GM21576 (cell line): Measurements from ENCODE around the gene CFHR3.
A peak's percentile ranks its signal among the peaks of the same experiment; 100 is the strongest.
"Not testable (repeated sequence)": the region's sequence is repeated elsewhere in the genome, so short reads cannot be mapped to it uniquely, and the experiment has no call there.

Experiments
- ATAC-seq: cut with Tn5 transposase; IDR thresholded peaks from one replicate; pipeline ENCODE4 v1.9.1; 2021; ENCODE audit warnings: mild to moderate bottlenecking, moderate library complexity; ENCODE audit not compliant: unreplicated experiment

Gene CFHR3

GRCh38 chr1:196774603-196775002, at the start of gene CFHR3:
Gene CFHR3 (plus strand): TSS chr1:196774840. CDS start chr1:196774887, 47 bp downstream.
- ATAC-seq: peak; percentile 90

DNA sequence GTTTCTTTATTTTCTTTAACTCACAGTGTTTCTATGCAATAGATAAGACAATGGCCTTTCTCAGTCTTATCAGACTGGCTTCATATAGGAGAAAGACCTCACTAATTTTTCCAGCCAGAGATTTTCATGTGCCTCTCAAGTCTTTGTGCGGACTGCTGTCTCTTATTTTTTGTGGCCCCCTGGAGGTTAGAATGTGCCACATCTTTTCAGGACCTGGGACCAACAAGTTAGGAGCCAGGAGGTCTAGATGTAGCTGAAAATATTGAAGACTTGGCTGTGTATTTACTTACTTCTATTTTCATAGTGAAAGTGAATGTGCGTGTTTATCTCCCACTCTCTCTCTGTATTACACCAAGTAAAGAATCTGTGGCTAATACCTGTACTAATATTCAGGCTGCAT, 42.1 kb upstream of the CFHR3 start:
- ATAC-seq: no peak

GRCh38 chr1:196733091-196733970, 41.3 kb upstream of the CFHR3 start:
- no peak for ATAC-seq

DNA sequence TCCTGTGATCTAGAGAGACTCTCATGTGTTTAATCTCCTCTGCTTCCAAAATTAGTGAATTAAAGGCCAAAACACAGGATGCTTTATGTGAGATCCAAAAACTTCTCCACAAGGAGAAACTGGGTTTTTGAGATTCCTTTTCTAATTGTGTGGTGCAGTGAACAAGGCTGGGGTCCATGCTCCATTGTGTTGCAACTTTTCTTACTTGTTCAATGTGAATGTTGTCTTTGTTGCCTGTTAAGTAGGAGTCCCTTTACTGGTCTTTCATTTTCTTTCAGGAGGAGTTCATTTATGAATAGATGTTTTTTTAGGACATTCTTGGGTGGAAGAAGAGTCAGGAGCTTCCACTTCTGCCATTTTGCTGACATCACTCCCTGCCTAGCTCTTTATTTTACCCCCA, 40.6 kb upstream of the CFHR3 start:
- ATAC-seq: no peak

DNA sequence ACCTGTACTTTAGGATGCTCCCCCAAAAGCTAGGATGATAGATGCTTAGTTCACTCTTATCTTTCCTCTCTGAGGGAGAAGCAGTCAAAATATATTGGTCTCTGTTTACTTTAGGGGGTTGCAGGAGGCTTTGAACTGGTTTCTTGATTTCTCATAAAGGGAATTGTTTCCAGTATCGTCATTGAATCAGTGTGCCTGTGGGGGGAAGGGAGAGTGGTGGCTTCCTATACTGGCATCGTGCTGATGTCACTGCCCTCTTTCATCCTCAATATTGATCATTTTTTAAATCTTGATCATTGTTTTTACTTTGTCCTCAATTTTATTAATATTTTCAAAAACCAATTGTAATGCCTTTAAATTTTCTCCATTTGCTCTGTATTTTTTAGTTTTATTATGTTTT, 40.2 kb upstream of the CFHR3 start:
- no peak for ATAC-seq

DNA sequence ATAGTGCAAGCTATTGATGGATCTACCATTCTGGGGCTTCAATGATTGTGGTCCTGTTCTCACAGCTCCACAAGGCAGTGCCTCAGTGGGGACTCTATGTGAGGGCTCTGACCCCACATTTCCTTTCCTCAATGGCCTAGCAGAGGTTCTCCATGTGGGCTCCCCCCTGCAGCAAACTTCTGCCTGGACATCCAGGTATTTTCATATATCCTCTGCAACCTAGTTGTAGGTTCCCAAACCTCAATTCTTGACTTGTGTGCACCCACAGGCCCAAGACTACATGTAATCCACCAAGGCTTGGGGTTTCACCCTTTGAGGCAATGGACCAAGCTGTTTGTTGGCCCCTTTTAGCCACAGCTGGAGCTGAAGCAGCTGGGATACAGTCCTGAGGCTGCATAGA, 35.9 kb upstream of the CFHR3 start:
- no peak for ATAC-seq

DNA sequence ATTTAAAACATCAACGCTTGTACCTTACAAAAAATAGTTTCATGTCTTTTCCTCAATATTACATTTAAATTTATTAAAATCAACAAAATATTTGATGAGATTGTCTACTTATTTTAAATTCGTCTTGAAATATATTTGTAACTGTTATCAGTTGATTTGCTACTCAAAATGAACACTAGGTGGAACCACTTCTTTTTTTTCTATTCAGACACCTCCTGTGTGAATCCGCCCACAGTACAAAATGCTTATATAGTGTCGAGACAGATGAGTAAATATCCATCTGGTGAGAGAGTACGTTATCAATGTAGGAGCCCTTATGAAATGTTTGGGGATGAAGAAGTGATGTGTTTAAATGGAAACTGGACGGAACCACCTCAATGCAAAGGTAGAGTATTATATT, 31.4 kb upstream of the CFHR3 start:
- peak; percentile 89 for ATAC-seq

DNA sequence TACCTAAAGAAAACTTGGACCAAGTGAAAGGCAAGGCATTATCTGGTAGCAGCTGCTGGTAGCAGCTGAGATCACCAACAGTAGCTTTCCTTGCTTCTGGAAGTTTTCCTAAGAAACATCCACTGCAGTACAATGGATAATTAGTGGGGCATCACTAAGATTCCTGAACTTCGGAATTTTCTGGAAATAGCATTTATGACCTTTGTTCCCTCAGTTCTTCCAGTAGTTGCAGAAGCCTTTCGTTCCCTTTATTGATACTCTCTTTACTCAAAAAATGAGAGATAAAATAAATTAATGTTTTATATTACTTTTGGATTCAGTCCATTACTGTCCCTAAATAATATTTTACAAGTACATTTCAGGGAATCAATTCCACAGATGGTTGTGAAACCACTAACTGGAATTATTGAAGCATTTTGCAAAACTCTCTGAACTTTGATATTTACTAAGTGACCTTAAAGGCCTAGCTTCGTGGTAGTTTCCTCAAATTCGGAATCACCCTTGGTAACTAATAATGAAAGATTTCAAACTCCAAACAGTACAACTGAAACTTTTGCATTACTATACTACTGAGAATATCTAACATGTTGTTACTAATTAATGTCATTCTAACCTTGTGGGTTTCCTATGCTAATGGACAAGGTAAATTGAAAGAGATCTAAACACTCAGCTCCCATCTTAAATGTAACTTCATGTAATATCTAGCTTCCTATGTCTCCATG, 9.5 kb upstream of the CFHR3 start:
- ATAC-seq: not testable (repeated sequence)

- ATAC-seq: not testable (repeated sequence)
Measured at GRCh38 chr1:196769823-196770222, 4.8 kb upstream of the CFHR3 start.

GRCh38 chr1:196773713-196774112, 927 bp upstream of the CFHR3 start:
- ATAC-seq: no peak

GRCh38 chr1:196774175-196774574, 465 bp upstream of the CFHR3 start:
- ATAC-seq: no peak

DNA sequence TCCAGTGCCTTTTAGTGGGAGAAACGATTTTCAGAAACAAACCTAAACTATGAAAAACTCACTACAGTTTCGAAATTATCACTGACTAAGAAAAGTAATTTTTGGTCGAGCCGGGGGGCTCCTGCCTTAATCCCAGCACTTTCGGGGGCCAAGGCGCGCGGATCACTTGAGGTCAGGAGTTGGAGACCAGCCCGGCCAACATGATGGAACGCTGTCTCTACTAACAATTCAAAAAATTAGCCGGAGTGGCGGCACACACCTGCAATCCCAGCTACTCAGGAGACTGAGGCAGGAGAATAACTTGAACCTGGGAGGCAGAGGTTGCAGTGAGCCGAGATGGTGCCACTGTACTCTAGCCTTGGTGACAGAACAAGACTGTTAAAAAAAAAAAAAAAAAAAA, 3.0 kb downstream of the CFHR3 start:
- ATAC-seq: no peak

GRCh38 chr1:196779093-196779492, 4.5 kb downstream of the CFHR3 start:
- no peak for ATAC-seq

DNA sequence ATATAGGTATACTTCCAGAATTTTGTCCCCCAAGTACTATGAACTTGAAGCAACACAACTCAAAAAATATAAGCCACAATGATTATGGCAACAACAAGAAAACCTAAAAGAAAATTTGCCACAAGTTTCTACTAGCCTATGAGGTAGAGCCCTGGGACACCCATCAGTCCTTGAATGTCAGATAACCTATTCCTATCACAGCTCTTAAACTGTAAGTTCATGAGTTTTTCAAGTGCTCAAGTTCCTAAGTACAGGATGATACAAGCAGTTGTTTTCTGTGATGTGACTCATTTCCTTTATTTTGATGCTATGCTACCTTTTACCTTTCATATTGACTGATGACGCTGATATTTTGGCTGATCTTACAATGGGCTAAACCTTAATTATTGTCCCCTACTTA, 16.6 kb downstream of the CFHR3 start:
- not testable (repeated sequence) for ATAC-seq

DNA sequence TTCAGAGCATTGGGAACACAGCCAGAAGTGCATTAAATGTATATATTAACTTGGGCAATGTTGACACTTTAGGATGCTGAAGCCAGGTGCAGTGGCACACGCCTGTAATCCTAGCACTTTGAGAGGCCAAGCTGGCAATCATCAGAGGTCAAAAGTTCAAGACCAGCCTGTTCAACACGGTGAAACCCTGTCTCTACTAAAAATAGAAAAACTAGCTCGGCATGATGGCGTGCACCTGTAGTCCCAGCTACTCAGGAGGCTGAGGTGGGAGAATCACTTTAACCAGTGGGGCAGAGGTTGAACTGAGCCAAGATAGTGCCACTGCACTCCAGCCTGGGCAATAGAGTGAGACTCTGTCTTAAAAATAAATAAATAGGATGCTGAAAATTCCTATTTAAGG, 19.5 kb downstream of the CFHR3 start:
- ATAC-seq: not testable (repeated sequence)

- ATAC-seq: no peak
Measured at GRCh38 chr1:196797891-196798290, 23.3 kb downstream of the CFHR3 start.

- not testable (repeated sequence) for ATAC-seq
Measured at GRCh38 chr1:196801920-196802319, 27.3 kb downstream of the CFHR3 start.

DNA sequence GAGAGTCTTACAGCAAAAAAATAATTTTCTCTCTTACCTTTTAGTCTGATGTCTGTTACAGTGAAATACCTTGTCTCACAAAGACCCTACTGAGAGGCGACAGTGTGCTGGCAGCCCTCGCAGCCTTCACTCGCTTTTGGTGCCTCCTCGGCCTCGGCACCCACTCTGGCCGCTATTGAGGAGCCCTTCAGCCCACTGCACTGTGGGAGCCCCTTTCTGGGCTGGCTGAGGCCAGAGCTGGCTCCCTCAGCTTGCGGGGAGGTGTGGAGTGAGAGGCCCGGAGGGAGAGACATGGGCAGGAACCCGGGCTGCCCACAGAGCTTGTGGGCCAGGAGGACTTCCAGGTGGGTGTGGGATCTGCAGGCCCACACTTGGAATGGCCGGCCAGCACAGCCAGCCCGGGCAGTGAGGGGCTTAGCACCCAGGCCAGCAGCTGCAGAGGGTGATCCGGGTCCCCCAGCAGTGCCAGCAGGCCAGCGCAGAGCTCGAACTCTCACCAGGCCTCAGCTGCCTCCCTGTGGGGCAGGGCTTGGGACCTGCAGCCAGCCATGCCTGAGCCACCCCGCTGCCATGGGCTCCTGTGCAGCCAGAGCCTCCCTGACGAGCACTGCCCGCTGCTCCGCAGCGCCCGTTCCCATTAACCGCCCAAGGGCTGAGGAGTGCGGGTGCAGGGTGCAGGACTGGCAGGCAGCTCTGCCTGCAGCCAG, 34.0 kb downstream of the CFHR3 start:
- no peak for ATAC-seq

DNA sequence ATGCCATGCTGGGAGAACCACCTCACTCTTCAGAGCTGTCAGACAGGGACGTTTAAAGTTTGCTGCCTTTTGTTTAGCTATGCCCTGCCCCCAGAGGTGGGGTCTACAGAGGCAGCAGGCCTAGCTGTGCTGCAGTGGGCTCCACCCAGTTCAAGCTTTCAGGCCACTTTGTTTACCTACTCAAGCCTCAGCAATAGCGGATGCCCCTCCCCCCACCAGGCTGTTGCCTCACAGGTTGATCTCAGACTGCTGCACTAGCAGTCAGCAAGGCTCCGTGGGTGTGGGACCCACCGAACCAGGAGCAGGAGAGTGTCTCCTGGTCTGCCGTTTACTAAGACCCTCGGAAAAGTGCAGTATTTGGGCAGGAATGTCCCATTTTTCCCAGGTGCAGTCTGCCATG, 42.8 kb downstream of the CFHR3 start:
- ATAC-seq: not testable (repeated sequence)

DNA sequence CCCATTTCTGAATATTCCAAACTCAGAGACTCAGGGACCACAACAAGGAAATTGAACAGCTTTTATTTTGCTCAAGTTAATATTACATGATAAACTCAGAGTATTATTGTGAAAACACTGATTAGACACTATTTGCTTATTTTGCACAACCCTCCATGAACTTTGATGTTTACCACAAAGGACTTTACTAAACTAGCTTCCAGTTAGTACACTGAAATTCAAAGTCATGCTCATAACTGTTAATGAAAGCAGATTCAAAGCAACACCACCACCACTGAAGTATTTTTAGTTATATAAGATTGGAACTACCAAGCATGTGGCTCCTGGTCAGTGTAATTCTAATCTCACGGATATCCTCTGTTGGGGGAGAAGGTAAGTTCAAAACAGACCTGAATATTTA, 44.9 kb downstream of the CFHR3 start, which contains the start of gene CFHR1:
Gene CFHR1, plus strand, starts transcription at position 201 of the 400 bp plus-strand sequence. Its CDS starts 114 bp downstream, at position 315.
- ATAC-seq: not testable (repeated sequence)

- ATAC-seq: peak; percentile 94
Measured at GRCh38 chr1:196827860-196828259, 53.2 kb downstream of the CFHR3 start.
